Common myeloid progenitor, CD34-positive (primary cell): Measurements from ENCODE around the gene C10orf71.

Experiments used
- CTCF ChIA-PET: fragments of 350-600 bp; sonication (Branson Sonifier 250); formaldehyde crosslinking; loops from one replicate; lab custom pipeline; 2021; ENCODE audit warnings: antibody characterized with exemption; lab: Charles Lee
- POLR2A ChIA-PET: fragments of 350-600 bp; sonication (Branson Sonifier 250); formaldehyde crosslinking; loops from one replicate; lab custom pipeline; 2021; ENCODE audit warnings: antibody characterized with exemption; lab: Charles Lee
- DNase-seq, 3 donors: peaks; one replicate each; pipeline versions ENCODE4 v3.0.0 to v3.0.0-alpha.2; 2013
- H3K27ac ChIP-seq, 2 experiments: 1 replicate in 1 of 2; 2 replicates in 1 of 2; pipeline ENCODE4 v1.7.0; 2013; ENCODE audit warnings: inconsistent platforms in 2 of 2, low read length in 2 of 2, mild to moderate bottlenecking in 2 of 2, low read depth in 1 of 2, moderate library complexity in 1 of 2; ENCODE audit not compliant: severe bottlenecking in 2 of 2, insufficient read depth in 1 of 2, poor library complexity in 1 of 2
- H3K27me3 ChIP-seq, 5 experiments: replicated peaks in 2 of 5; 1 replicate in 3 of 5; 2 replicates in 2 of 5; pipeline versions ENCODE4 v1.6.1 to v1.7.0; 2013; ENCODE audit warnings: low read length in 4 of 5, mild to moderate bottlenecking in 2 of 5, moderate library complexity in 2 of 5, inconsistent platforms in 1 of 5; ENCODE audit not compliant: insufficient read depth in 5 of 5, control insufficient read depth in 4 of 5
- H3K36me3 ChIP-seq, 4 experiments: 1 replicate in 2 of 4; 2 replicates in 2 of 4; pipeline versions ENCODE4 v1.6.1 to v1.7.0; 2013; ENCODE audit warnings: low read length in 3 of 4, control low read depth in 1 of 4, mild to moderate bottlenecking in 1 of 4; ENCODE audit not compliant: control insufficient read depth in 4 of 4, insufficient read depth in 4 of 4
- H3K4me1 ChIP-seq, 4 experiments: 1 replicate in 3 of 4; 2 replicates in 1 of 4; pipeline versions ENCODE4 v1.6.1 to v1.7.1; 2013; ENCODE audit warnings: low read length in 3 of 4, mild to moderate bottlenecking in 3 of 4, control low read depth in 1 of 4, inconsistent platforms in 1 of 4, moderate library complexity in 1 of 4; ENCODE audit not compliant: control insufficient read depth in 4 of 4, insufficient read depth in 4 of 4; ENCODE audit errors: control extremely low read depth in 1 of 4
- H3K4me3 ChIP-seq, 7 experiments: 1 replicate in 4 of 7; 2 replicates in 3 of 7; pipeline versions ENCODE4 v1.5.1 to v1.7.0; 2013; ENCODE audit warnings: mild to moderate bottlenecking in 7 of 7, low read length in 6 of 7, moderate library complexity in 6 of 7, inconsistent platforms in 2 of 7, low read depth in 2 of 7, control low read depth in 1 of 7; ENCODE audit not compliant: insufficient read depth in 4 of 7, control insufficient read depth in 1 of 7; ENCODE audit errors: extremely low read depth in 1 of 7
- H3K9me3 ChIP-seq, 5 experiments: 1 replicate in 4 of 5; 2 replicates in 1 of 5; pipeline versions ENCODE4 v1.6.1 to v1.7.1; 2013; ENCODE audit warnings: low read length in 4 of 5, mild to moderate bottlenecking in 2 of 5, inconsistent platforms in 1 of 5, low read depth in 1 of 5, moderate library complexity in 1 of 5; ENCODE audit not compliant: control insufficient read depth in 4 of 5, insufficient read depth in 2 of 5; ENCODE audit errors: control extremely low read depth in 1 of 5
- WGBS: methylation state at CpG from one replicate; pipeline ENCODE4 v1.1.5; 2013; ENCODE audit not compliant: insufficient coverage; 5-methylcytosine and 5-hydroxymethylcytosine counted together

C10orf71 gene

GRCh38 chr10:49357910-49358309 is 58.9 kb downstream of the C10orf71 start:
- POLR2A ChIA-PET, result interaction anchor here (0.6 kb wide), 1 partner anchor 11 kb away, joined by 3 read pairs; no protein-coding TSS in a partner anchor
- H3K27ac ChIP-seq, result no peak overlapping the region
- H3K4me3 ChIP-seq, result no peak overlapping the region
- H3K36me3 ChIP-seq, result no peaks in the 10 kb centered on the region
- H3K4me1 ChIP-seq, result peaks cover 0 to 17% (median 13%) of the 10 kb centered on the region in 4 experiments
- CTCF ChIA-PET, result no interaction called here
- no CpG with 5 or more reads among the region's 2 CpGs for WGBS
- H3K9me3 ChIP-seq, result peaks cover 0 to 7% (median 0%) of the 10 kb centered on the region in 5 experiments
- DNase-seq, result no peak
- peaks cover 0 to 2% (median 0%) of the 10 kb centered on the region in 5 experiments for H3K27me3 ChIP-seq

- no peaks in the 10 kb centered on the region for H3K36me3 ChIP-seq
- no peak overlapping the region for H3K27ac ChIP-seq
- POLR2A ChIA-PET, result no interaction called here
- 49% methylated on average over 7 of the region's 13 CpGs for WGBS
- DNase-seq, result peak in 2 of 3 donors; percentile 10 to 12
- no peak overlapping the region for H3K4me3 ChIP-seq
- H3K9me3 ChIP-seq, result peaks cover 0 to 7% (median 0%) of the 10 kb centered on the region in 5 experiments
- peaks cover 0 to 17% (median 13%) of the 10 kb centered on the region in 4 experiments for H3K4me1 ChIP-seq
- H3K27me3 ChIP-seq, result peaks cover 0 to 2% (median 0%) of the 10 kb centered on the region in 5 experiments
- CTCF ChIA-PET, result no interaction called here
Measured at GRCh38 chr10:49359349-49360270, 60.6 kb downstream of the C10orf71 start.

- ChIA-PET POLR2A (no interaction called here), CTCF (no interaction called here)
- no peak overlapping the region for H3K27ac ChIP-seq
- H3K4me3 ChIP-seq, result peak overlapping the region in 1 of 7 experiments; percentile 5
- H3K9me3 ChIP-seq, result peaks cover 0 to 7% (median 0%) of the 10 kb centered on the region in 5 experiments
- H3K27me3 ChIP-seq, result peaks cover 0 to 2% (median 0%) of the 10 kb centered on the region in 5 experiments
- no peaks in the 10 kb centered on the region for H3K36me3 ChIP-seq
- peaks cover 0 to 17% (median 13%) of the 10 kb centered on the region in 4 experiments for H3K4me1 ChIP-seq
- DNase-seq, result peak; percentile 2 to 50 (median 44)
- 68% methylated on average over 13 of the region's 15 CpGs for WGBS
Measured at GRCh38 chr10:49360271-49361177, 61.6 kb downstream of the C10orf71 start.

GRCh38 chr10:49361178-49361554 is 62.2 kb downstream of the C10orf71 start:
- DNase-seq, result no peak
- Histone ChIP-seq H3K4me3 (no peak overlapping the region), H3K27ac (no peak overlapping the region), H3K9me3 (peaks cover 0 to 7% (median 0%) of the 10 kb centered on the region in 5 experiments), H3K27me3 (no peaks in the 10 kb centered on the region), H3K36me3 (no peaks in the 10 kb centered on the region), H3K4me1 (peaks cover 0 to 17% (median 13%) of the 10 kb centered on the region in 4 experiments)
- CTCF ChIA-PET, result no interaction called here
- POLR2A ChIA-PET, result no interaction called here
- 97% methylated on average over 8 of the region's 8 CpGs for WGBS

- POLR2A ChIA-PET, result no interaction called here
Measured at GRCh38 chr10:49361735-49362568, 63.0 kb downstream of the C10orf71 start.

GRCh38 chr10:49362596-49363260 is 63.8 kb downstream of the C10orf71 start:
- no peak for DNase-seq
- 94% methylated on average over 9 of the region's 10 CpGs for WGBS
- CTCF ChIA-PET, result no interaction called here

More at GRCh38 chr10:49361735-49362568, 63.0 kb downstream of the C10orf71 start:
- no peak for DNase-seq
- Histone ChIP-seq H3K36me3 (no peaks in the 10 kb centered on the region), H3K4me3 (no peak overlapping the region), H3K27me3 (no peaks in the 10 kb centered on the region), H3K9me3 (peaks cover 0 to 7% (median 0%) of the 10 kb centered on the region in 5 experiments), H3K27ac (no peak overlapping the region), H3K4me1 (peaks cover 0 to 17% (median 13%) of the 10 kb centered on the region in 4 experiments)
- CTCF ChIA-PET, result no interaction called here
- WGBS, result 88% methylated on average over 10 of the region's 11 CpGs

More at GRCh38 chr10:49362596-49363260, 63.8 kb downstream of the C10orf71 start:
- H3K36me3 ChIP-seq, result no peaks in the 10 kb centered on the region
- peaks cover 0 to 2% (median 0%) of the 10 kb centered on the region in 5 experiments for H3K9me3 ChIP-seq
- POLR2A ChIA-PET, result no interaction called here
- H3K27ac ChIP-seq, result no peak overlapping the region
- H3K4me3 ChIP-seq, result no peak overlapping the region
- H3K27me3 ChIP-seq, result no peaks in the 10 kb centered on the region
- H3K4me1 ChIP-seq, result peaks cover 0 to 17% (median 13%) of the 10 kb centered on the region in 4 experiments
